K562 (cell line): ENCODE results near the gene WDR76.

ENCODE experiments used
- FOXA1 ChIP-seq: fragments of 450-650 bp; IDR thresholded peaks from 2 replicates; pipeline ENCODE4 v1.6.1; 2016; ENCODE audit warnings: mild to moderate bottlenecking, borderline replicate concordance
- FOXM1 ChIP-seq, 2 experiments: fragments of 450-650 bp in 1 of 2; sonication (generic) in 1 of 2; formaldehyde crosslinking in 1 of 2; IDR thresholded peaks; 2 replicates each; pipeline versions ENCODE4 v1.6.1 to v1.9.0; 2017 to 2022; ENCODE audit warnings: low read depth in 2 of 2, mild to moderate bottlenecking in 2 of 2, missing genetic modification reagents in 1 of 2, moderate library complexity in 1 of 2
- GATA2 ChIP-seq: sonication (generic); formaldehyde crosslinking; IDR thresholded peaks from 2 replicates; pipeline ENCODE4 v1.4.0; 2020; ENCODE audit warnings: mild to moderate bottlenecking, missing genetic modification reagents
- PPARD ChIP-seq: fragments of 250-450 bp; sonication (Bioruptor Pico); IDR thresholded peaks from 2 replicates; pipeline ENCODE4 v1.8.0; 2022; ENCODE audit warnings: inconsistent platforms, mild to moderate bottlenecking, moderate library complexity
- RFX5 ChIP-seq: IDR thresholded peaks from 2 replicates; pipeline ENCODE4 v1.6.1; 2011; ENCODE audit warnings: low read depth, mild to moderate bottlenecking, improper control_type of control experiment, low read length
- TEAD4 ChIP-seq, 2 experiments: sonication (generic) in 1 of 2; formaldehyde crosslinking in 1 of 2; IDR thresholded peaks; 2 replicates each; pipeline versions ENCODE4 v1.6.1 to v1.8.0; 2012 to 2022; ENCODE audit warnings: borderline replicate concordance in 1 of 2, inconsistent platforms in 1 of 2, low read length in 1 of 2, mild to moderate bottlenecking in 1 of 2, missing genetic modification reagents in 1 of 2
- ZNF121 ChIP-seq: sonication (generic); formaldehyde crosslinking; conservative IDR thresholded peaks from 2 replicates; pipeline ENCODE4 v1.8.0; 2022; ENCODE audit warnings: missing genetic modification reagents
- TF ChIP-seq, protein P1 (sequence below), 3 experiments: IDR thresholded peaks in 2 of 3; conservative IDR thresholded peaks in 1 of 3; 2 replicates each; pipeline ENCODE4 v1.5.1; 2011 to 2012; ENCODE audit warnings: low read length in 3 of 3, mild to moderate bottlenecking in 3 of 3, control low read depth in 2 of 3, improper control_type of control experiment in 1 of 3, inconsistent platforms in 1 of 3, low read depth in 1 of 3, mixed read lengths in 1 of 3, moderate library complexity in 1 of 3; ENCODE audit not compliant: insufficient read depth in 2 of 3
- TF ChIP-seq, protein P2 (sequence below): fragments of 450-650 bp; formaldehyde crosslinking; IDR thresholded peaks from 2 replicates; pipeline ENCODE4 v1.4.0; 2020; ENCODE audit warnings: mild to moderate bottlenecking, mixed read lengths

DNA sequence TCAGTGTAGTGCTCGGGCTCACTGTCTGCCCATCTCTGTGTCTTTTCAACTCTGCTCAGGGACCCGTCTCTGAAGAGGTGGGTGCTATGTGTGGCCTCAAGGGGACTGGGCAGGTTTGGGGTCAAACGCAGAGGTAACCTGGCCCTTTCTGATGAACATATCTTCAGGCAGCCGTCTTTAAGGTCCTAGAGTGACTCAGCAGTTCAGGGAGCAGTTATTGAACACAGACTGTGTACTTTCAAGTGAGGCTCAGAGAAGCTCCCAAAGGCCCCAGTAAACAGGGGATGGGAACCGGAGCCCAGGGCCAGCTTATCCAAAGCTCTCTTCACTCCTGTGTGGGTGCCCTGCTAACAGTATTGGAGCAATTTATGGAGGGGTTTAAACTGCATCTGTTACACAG lies 73.1 kb downstream of the WDR76 start:
- TF ChIP-seq PPARD (CRISPR knock-in tag) (no peak), TEAD4 (IDR thresholded peaks at IDR 0.05; ENCODE audit: low read length) (no peak), TEAD4 (CRISPR knock-in tag; IDR thresholded peaks at IDR 0.05; ENCODE audit: borderline replicate concordance) (no peak), FOXA1 (no peak), RFX5 (no peak), GATA2 (CRISPR knock-in tag) (no peak), ZNF121 (CRISPR knock-in tag) (no peak), FOXM1 (IDR thresholded peaks at IDR 0.05; ENCODE audit: low read depth) (peak; percentile 73; the same call in 1 of the 2 replicates), FOXM1 (CRISPR knock-in tag; IDR thresholded peaks at IDR 0.05; ENCODE audit: low read depth) (no peak)
- TF ChIP-seq, protein P1, sequence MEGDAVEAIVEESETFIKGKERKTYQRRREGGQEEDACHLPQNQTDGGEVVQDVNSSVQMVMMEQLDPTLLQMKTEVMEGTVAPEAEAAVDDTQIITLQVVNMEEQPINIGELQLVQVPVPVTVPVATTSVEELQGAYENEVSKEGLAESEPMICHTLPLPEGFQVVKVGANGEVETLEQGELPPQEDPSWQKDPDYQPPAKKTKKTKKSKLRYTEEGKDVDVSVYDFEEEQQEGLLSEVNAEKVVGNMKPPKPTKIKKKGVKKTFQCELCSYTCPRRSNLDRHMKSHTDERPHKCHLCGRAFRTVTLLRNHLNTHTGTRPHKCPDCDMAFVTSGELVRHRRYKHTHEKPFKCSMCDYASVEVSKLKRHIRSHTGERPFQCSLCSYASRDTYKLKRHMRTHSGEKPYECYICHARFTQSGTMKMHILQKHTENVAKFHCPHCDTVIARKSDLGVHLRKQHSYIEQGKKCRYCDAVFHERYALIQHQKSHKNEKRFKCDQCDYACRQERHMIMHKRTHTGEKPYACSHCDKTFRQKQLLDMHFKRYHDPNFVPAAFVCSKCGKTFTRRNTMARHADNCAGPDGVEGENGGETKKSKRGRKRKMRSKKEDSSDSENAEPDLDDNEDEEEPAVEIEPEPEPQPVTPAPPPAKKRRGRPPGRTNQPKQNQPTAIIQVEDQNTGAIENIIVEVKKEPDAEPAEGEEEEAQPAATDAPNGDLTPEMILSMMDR (IDR thresholded peaks at IDR 0.05 in 2 of 3, conservative IDR thresholded peaks at IDR 0.05 in 1 of 3; ENCODE audit: insufficient read depth in 2 of 3, low read depth in 1 of 3, low read length in 3 of 3) = no peak
- TF ChIP-seq, protein P2, sequence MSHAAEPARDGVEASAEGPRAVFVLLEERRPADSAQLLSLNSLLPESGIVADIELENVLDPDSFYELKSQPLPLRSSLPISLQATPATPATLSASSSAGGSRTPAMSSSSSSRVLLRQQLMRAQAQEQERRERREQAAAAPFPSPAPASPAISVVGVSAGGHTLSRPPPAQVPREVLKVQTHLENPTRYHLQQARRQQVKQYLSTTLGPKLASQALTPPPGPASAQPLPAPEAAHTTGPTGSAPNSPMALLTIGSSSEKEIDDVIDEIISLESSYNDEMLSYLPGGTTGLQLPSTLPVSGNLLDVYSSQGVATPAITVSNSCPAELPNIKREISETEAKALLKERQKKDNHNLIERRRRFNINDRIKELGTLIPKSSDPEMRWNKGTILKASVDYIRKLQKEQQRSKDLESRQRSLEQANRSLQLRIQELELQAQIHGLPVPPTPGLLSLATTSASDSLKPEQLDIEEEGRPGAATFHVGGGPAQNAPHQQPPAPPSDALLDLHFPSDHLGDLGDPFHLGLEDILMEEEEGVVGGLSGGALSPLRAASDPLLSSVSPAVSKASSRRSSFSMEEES = no peak
